GM12864 (cell line): Measurements from ENCODE around the gene LSM11.

ENCODE experiments used
- DNase-seq: peaks from one replicate; pipeline ENCODE4 v3.0.0-alpha.2; 2011; ENCODE audit warnings: low read depth
- H3K4me3 ChIP-seq: 2 replicates; pipeline ENCODE4 v1.5.1; 2011; ENCODE audit warnings: mild to moderate bottlenecking, low read depth, low read length, control low read depth
- CTCF ChIP-seq: IDR thresholded peaks from 2 replicates; pipeline ENCODE4 v1.5.1; 2011; ENCODE audit warnings: low read depth, mild to moderate bottlenecking, moderate library complexity, low read length, control low read depth, inconsistent platforms; ENCODE audit errors: missing control alignments

Gene LSM11

GRCh38 chr5:157772127-157772526 lies 28.6 kb downstream of the LSM11 start:
- H3K4me3 ChIP-seq: no peak overlapping the region
- TF ChIP-seq CTCF: no peak
- DNase-seq: no peak

GRCh38 chr5:157778121-157778805 lies 34.8 kb downstream of the LSM11 start:
- no peak for DNase-seq
- H3K4me3 ChIP-seq: no peak overlapping the region
- TF ChIP-seq CTCF: no peak

GRCh38 chr5:157779221-157779620 lies 35.7 kb downstream of the LSM11 start:
- no peak overlapping the region for H3K4me3 ChIP-seq
- no peak for DNase-seq
- TF ChIP-seq CTCF: no peak

GRCh38 chr5:157785801-157786200 lies 42.3 kb downstream of the LSM11 start:
- no peak for DNase-seq
- TF ChIP-seq CTCF: no peak
- no peak overlapping the region for H3K4me3 ChIP-seq

- H3K4me3 ChIP-seq: no peak overlapping the region
- no peak for DNase-seq
- TF ChIP-seq CTCF: no peak
Observed at GRCh38 chr5:157793301-157793700, 49.8 kb downstream of the LSM11 start.

- DNase-seq: no peak
- no peak for TF ChIP-seq CTCF
Observed at GRCh38 chr5:157799578-157799977, 56.1 kb downstream of the LSM11 start.

GRCh38 chr5:157800137-157800536 lies 56.6 kb downstream of the LSM11 start:
- TF ChIP-seq CTCF: no peak
- no peak for DNase-seq
- H3K4me3 ChIP-seq: no peak overlapping the region

More at GRCh38 chr5:157799578-157799977, 56.1 kb downstream of the LSM11 start:
- no peak overlapping the region for H3K4me3 ChIP-seq
